ENCODE measurements around the gene AAK1.

DNA sequence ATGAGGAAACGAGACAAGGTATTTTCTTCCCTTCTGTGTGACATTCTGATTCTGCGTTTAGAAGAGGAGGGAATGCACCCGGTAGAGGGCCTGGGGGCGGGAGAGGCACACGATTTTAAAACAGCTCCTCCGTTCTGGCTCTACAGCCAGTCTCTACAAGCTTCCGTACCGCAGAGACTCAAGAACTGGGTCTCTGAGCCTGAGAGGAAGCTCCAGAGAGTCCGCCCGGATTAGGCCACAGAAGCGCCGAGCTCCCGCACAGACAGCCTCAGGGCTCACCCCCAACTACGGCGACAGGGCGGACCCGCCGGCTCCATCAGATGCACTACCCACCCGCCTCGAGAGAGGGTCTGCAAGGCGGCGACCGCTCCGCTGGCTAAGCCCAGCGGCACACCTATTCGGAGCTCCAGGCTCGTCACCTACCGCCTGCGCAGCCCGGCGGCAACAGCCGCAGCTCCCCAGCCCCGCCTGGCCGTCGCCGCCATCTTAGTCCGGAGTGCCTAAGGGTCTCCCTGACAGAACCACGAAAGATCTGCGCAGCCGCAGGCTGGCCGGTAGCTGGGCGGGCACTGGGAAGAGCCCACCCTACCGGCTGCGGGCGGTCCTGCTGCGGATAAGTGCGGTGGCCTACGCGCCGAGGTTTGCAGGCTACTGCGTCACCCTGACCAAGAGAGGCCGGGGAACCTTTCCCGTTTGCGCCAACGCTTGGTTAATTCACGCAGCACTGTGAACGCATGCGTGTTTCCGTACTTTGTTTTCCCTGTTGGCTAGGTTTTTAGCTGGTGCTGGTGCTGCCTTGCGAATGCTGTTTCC lies 206.4 kb downstream of the AAK1 start, which contains the start of gene NFU1:
- TF ChIP-seq, protein P1, sequence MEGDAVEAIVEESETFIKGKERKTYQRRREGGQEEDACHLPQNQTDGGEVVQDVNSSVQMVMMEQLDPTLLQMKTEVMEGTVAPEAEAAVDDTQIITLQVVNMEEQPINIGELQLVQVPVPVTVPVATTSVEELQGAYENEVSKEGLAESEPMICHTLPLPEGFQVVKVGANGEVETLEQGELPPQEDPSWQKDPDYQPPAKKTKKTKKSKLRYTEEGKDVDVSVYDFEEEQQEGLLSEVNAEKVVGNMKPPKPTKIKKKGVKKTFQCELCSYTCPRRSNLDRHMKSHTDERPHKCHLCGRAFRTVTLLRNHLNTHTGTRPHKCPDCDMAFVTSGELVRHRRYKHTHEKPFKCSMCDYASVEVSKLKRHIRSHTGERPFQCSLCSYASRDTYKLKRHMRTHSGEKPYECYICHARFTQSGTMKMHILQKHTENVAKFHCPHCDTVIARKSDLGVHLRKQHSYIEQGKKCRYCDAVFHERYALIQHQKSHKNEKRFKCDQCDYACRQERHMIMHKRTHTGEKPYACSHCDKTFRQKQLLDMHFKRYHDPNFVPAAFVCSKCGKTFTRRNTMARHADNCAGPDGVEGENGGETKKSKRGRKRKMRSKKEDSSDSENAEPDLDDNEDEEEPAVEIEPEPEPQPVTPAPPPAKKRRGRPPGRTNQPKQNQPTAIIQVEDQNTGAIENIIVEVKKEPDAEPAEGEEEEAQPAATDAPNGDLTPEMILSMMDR (IDR thresholded peaks at IDR 0.05), result peak in 5 of 7 experiments; percentile 54 to 80 (median 66)
- TF ChIP-seq POLR2A (IDR thresholded peaks at IDR 0.05), result peak in 1 of 4 donors; percentile 19
- TF ChIP-seq POLR2AphosphoS5 (IDR thresholded peaks at IDR 0.05), result peak; percentile 77 to 84 (median 81)

All from stomach (tissue), 4 donors.